H9 (cell line): Measurements from ENCODE around the gene COL9A2. TPM values are rescaled to one million over a fixed set of nuclear protein-coding genes. Genes with fewer than 3 reads are reported as not detected.

Source experiments
- DNase-seq: peaks from one replicate; pipeline ENCODE4 v3.0.0-alpha.2; 2017
- H2AFZ ChIP-seq: one replicate; pipeline ENCODE4 v1.6.1; 2013; ENCODE audit warnings: mild to moderate bottlenecking, low read length, control low read depth, moderate library complexity
- H2AK5ac ChIP-seq: 2 replicates; pipeline ENCODE4 v1.6.1; 2013; ENCODE audit warnings: low read length, control low read depth, mixed read lengths; ENCODE audit not compliant: insufficient read length
- H2BK120ac ChIP-seq: one replicate; pipeline ENCODE4 v1.6.1; 2013; ENCODE audit warnings: low read depth, mild to moderate bottlenecking, low read length, control low read depth, inconsistent platforms; ENCODE audit not compliant: poor library complexity, severe bottlenecking
- H2BK12ac ChIP-seq: 2 replicates; pipeline ENCODE4 v1.6.1; 2013; ENCODE audit warnings: low read length, control low read depth, mixed read lengths, low read depth; ENCODE audit not compliant: insufficient read length
- H2BK15ac ChIP-seq: 2 replicates; pipeline ENCODE4 v1.6.1; 2013; ENCODE audit warnings: low read depth, low read length, control low read depth
- H2BK20ac ChIP-seq: one replicate; pipeline ENCODE4 v1.6.1; 2013; ENCODE audit warnings: low read depth, mild to moderate bottlenecking, low read length, control low read depth, inconsistent platforms; ENCODE audit not compliant: poor library complexity, severe bottlenecking
- H2BK5ac ChIP-seq: 2 replicates; pipeline ENCODE4 v1.6.1; 2013; ENCODE audit warnings: low read length, control low read depth, mixed read lengths; ENCODE audit not compliant: insufficient read length
- H3K14ac ChIP-seq: 2 replicates; pipeline ENCODE4 v1.6.1; 2013; ENCODE audit warnings: low read length, control low read depth; ENCODE audit not compliant: insufficient read depth
- H3K18ac ChIP-seq: 2 replicates; pipeline ENCODE4 v1.6.1; 2013; ENCODE audit warnings: low read depth, mild to moderate bottlenecking, mixed read lengths, low read length, control low read depth; ENCODE audit not compliant: insufficient read length
- H3K23ac ChIP-seq: 2 replicates; pipeline ENCODE4 v1.6.1; 2013; ENCODE audit warnings: low read length, control low read depth, mixed read lengths, low read depth; ENCODE audit not compliant: insufficient read length
- H3K23me2 ChIP-seq: 2 replicates; pipeline ENCODE4 v1.6.1; 2013; ENCODE audit warnings: low read depth, mild to moderate bottlenecking, mixed read lengths, low read length, control low read depth; ENCODE audit not compliant: insufficient read length, poor library complexity, severe bottlenecking
- H3K27ac ChIP-seq: 2 replicates; pipeline ENCODE4 v1.5.1; 2013; ENCODE audit warnings: low read length, control low read depth, mixed read lengths, low read depth; ENCODE audit not compliant: insufficient read length
- H3K27me3 ChIP-seq: 2 replicates; pipeline ENCODE4 v1.6.1; 2013; ENCODE audit warnings: low read length, control low read depth, inconsistent platforms; ENCODE audit not compliant: insufficient read depth
- H3K4ac ChIP-seq: 2 replicates; pipeline ENCODE4 v1.6.1; 2013; ENCODE audit warnings: low read depth, mild to moderate bottlenecking, control low read depth, inconsistent platforms, low read length, moderate library complexity
- H3K4me1 ChIP-seq: 2 replicates; pipeline ENCODE4 v1.6.1; 2013; ENCODE audit warnings: low read length, control low read depth, inconsistent platforms; ENCODE audit not compliant: insufficient read depth
- H3K4me2 ChIP-seq: 2 replicates; pipeline ENCODE4 v1.6.1; 2013; ENCODE audit warnings: low read length, control low read depth, mixed read lengths; ENCODE audit not compliant: insufficient read length, insufficient read depth
- H3K56ac ChIP-seq: 2 replicates; pipeline ENCODE4 v1.6.1; 2013; ENCODE audit warnings: low read depth, mild to moderate bottlenecking, mixed read lengths, low read length, control low read depth; ENCODE audit not compliant: insufficient read length
- H3K79me1 ChIP-seq: 2 replicates; pipeline ENCODE4 v1.6.1; 2013; ENCODE audit warnings: low read depth, mild to moderate bottlenecking, moderate library complexity, low read length, control low read depth, inconsistent platforms; ENCODE audit not compliant: insufficient read depth, poor library complexity, severe bottlenecking
- H3K79me2 ChIP-seq: 2 replicates; pipeline ENCODE4 v1.6.1; 2013; ENCODE audit warnings: low read length, control low read depth, inconsistent platforms; ENCODE audit not compliant: insufficient read depth
- H3K9ac ChIP-seq: 2 replicates; pipeline ENCODE4 v1.6.1; 2013; ENCODE audit warnings: low read length, control low read depth, mixed read lengths; ENCODE audit not compliant: insufficient read length; ENCODE audit errors: extremely low read depth
- H3K9me3 ChIP-seq: one replicate; pipeline ENCODE4 v1.6.1; 2013; ENCODE audit warnings: low read depth, low read length, inconsistent platforms; ENCODE audit not compliant: control insufficient read depth
- H3T11ph ChIP-seq: one replicate; pipeline ENCODE4 v1.6.1; 2013; ENCODE audit warnings: mild to moderate bottlenecking, low read length, control low read depth, inconsistent platforms
- H4K20me1 ChIP-seq: one replicate; pipeline ENCODE4 v1.6.1; 2013; ENCODE audit not compliant: control insufficient read depth, insufficient read length, insufficient read depth
- H4K5ac ChIP-seq: 2 replicates; pipeline ENCODE4 v1.6.1; 2013; ENCODE audit warnings: low read depth, mild to moderate bottlenecking, mixed read lengths, low read length, control low read depth; ENCODE audit not compliant: insufficient read length
- H4K8ac ChIP-seq: replicated peaks from 2 replicates; pipeline ENCODE4 v1.6.1; 2013; ENCODE audit warnings: low read length, control low read depth, mixed read lengths, low read depth; ENCODE audit not compliant: insufficient read length
- H4K91ac ChIP-seq: 2 replicates; pipeline ENCODE4 v1.6.1; 2013; ENCODE audit warnings: low read depth, mild to moderate bottlenecking, moderate library complexity, mixed read lengths, low read length, control low read depth; ENCODE audit not compliant: insufficient read length
- H3K27ac Mint-ChIP-seq, 3 experiments: 2 replicates in 2 of 3; 3 replicates in 1 of 3; pipeline ENCODE4 v1.8.0; 2020 to 2021; ENCODE audit warnings: mixed read lengths in 3 of 3, mild to moderate bottlenecking in 1 of 3, moderate library complexity in 1 of 3
- H3K27me3 Mint-ChIP-seq: 2 replicates; pipeline ENCODE4 v1.8.0; 2021; ENCODE audit warnings: low read depth, mild to moderate bottlenecking, moderate library complexity, mixed read lengths
- H3K36me3 Mint-ChIP-seq, 3 experiments: 2 replicates in 2 of 3; 3 replicates in 1 of 3; pipeline ENCODE4 v1.8.0; 2020 to 2021; ENCODE audit warnings: low read depth in 3 of 3, mixed read lengths in 3 of 3; ENCODE audit not compliant: insufficient read depth in 1 of 3
- H3K4me1 Mint-ChIP-seq, 2 experiments: 2 replicates each; pipeline ENCODE4 v1.8.0; 2020; ENCODE audit warnings: mixed read lengths in 2 of 2
- H3K4me3 Mint-ChIP-seq, 2 experiments: 2 replicates in 1 of 2; 3 replicates in 1 of 2; pipeline ENCODE4 v1.8.0; 2020 to 2021; ENCODE audit warnings: mild to moderate bottlenecking in 2 of 2, mixed read lengths in 2 of 2, moderate library complexity in 1 of 2
- H3K9me3 Mint-ChIP-seq, 2 experiments: 2 replicates in 1 of 2; 3 replicates in 1 of 2; pipeline ENCODE4 v1.8.0; 2020; ENCODE audit warnings: mild to moderate bottlenecking in 2 of 2, mixed read lengths in 2 of 2, moderate library complexity in 1 of 2
- CTCF ChIP-seq: fragments of 200-600 bp; sonication (generic); conservative IDR thresholded peaks from 3 replicates; pipeline ENCODE4 v1.8.0; 2021; ENCODE audit warnings: antibody characterized with exemption, mild to moderate bottlenecking
- WGBS: extraction: QIAGEN DNeasy Blood & Tissue Kit; methylation state at CpG from one replicate; pipeline ENCODE4 v1.1.7; 2013; ENCODE audit warnings: missing lambda C conversion rate, low lambda C conversion rate, mixed read lengths; ENCODE audit not compliant: insufficient read length; ENCODE audit errors: extremely low coverage; 5-methylcytosine and 5-hydroxymethylcytosine counted together
- total RNA-seq: library from RNA; stranded (reverse); gene quantifications from 2 replicates; pipeline ENCODE4 v1.2.1, GENCODE V29; 2021

Gene COL9A2
- total RNA-seq, 1 experiment from 2014 or later: 4.5 TPM

GRCh38 chr1:40351124-40351523, 34.0 kb upstream of the COL9A2 start:
- no peaks in the 10 kb centered on the region for H3K4me1 ChIP-seq
- H3K14ac ChIP-seq: no peak overlapping the region
- Mint-ChIP-seq H3K27me3 (no peaks in the 10 kb centered on the region; the same call in 1 of the 2 replicates), H3K9me3 (no peaks in the 10 kb centered on the region), H3K4me3 (no peak overlapping the region), H3K4me1 (no peaks in the 10 kb centered on the region), H3K36me3 (no peaks in the 10 kb centered on the region), H3K27ac (no peak overlapping the region)
- no peak overlapping the region for H2BK5ac ChIP-seq
- no peak for TF ChIP-seq CTCF
- H2BK12ac ChIP-seq: no peak overlapping the region
- no peak overlapping the region for H2BK20ac ChIP-seq
- H3K56ac ChIP-seq: no peak overlapping the region
- no peak overlapping the region for H4K8ac ChIP-seq
- no peak overlapping the region for H4K91ac ChIP-seq
- no peak overlapping the region for H2AK5ac ChIP-seq
- H2AFZ ChIP-seq: no peak overlapping the region
- no peak overlapping the region for H3K4me2 ChIP-seq
- no peaks in the 10 kb centered on the region for H3K79me2 ChIP-seq
- H4K5ac ChIP-seq: no peak overlapping the region
- H3K23ac ChIP-seq: no peak overlapping the region
- H3K27me3 ChIP-seq: no peaks in the 10 kb centered on the region
- no peak overlapping the region for H3K18ac ChIP-seq
- H3K79me1 ChIP-seq: no peaks in the 10 kb centered on the region
- no peak overlapping the region for H3K27ac ChIP-seq
- H3K23me2 ChIP-seq: no peaks in the 10 kb centered on the region
- no peak overlapping the region for H2BK15ac ChIP-seq
- no CpG with 5 or more reads among the region's 2 CpGs for WGBS
- H3K9me3 ChIP-seq: no peaks in the 10 kb centered on the region
- no peak for DNase-seq
- no peak overlapping the region for H3K4ac ChIP-seq
- no peak overlapping the region for H3T11ph ChIP-seq
- H3K9ac ChIP-seq: no peak overlapping the region
- H4K20me1 ChIP-seq: no peaks in the 10 kb centered on the region
- no peak overlapping the region for H2BK120ac ChIP-seq
